Measurements from ENCODE around the gene CAB39L. TPM values are rescaled to one million over a fixed set of nuclear protein-coding genes. Genes with fewer than 3 reads are reported as not detected.

The CAB39L gene
- total RNA-seq, 1 experiment from 2014 or later, result 6.6 TPM

- in situ Hi-C loops (cut with HindIII; ENCODE audit: low pct_unique_long_range_greater_than_20kb, low sequenced_read_pairs), result no loop called here
Measured at GRCh38 chr13:49388091-49388635, 55.7 kb downstream of the CAB39L start.

GRCh38 chr13:49386664-49387063 is 57.2 kb downstream of the CAB39L start:
- ATAC-seq, result no peak

More at GRCh38 chr13:49388091-49388635, 55.7 kb downstream of the CAB39L start:
- Histone ChIP-seq H3K4me1 (ENCODE audit: control insufficient read depth, insufficient read depth, low read length) (no peaks in the 10 kb centered on the region), H3K9me3 (ENCODE audit: control insufficient read depth, insufficient read depth, low read depth, low read length) (no peaks in the 10 kb centered on the region), H3K27me3 (ENCODE audit: control insufficient read depth, insufficient read depth, low read length) (no peaks in the 10 kb centered on the region), H3K27ac (ENCODE audit: low read length) (no peak overlapping the region), H3K36me3 (ENCODE audit: control insufficient read depth, insufficient read depth, low read length) (no peaks in the 10 kb centered on the region), H3K4me3 (ENCODE audit: low read depth in 2 of 2, low read length in 2 of 2) (no peak overlapping the region)
- BruUV-seq (replicated peaks), result no TSS peak
- POLR2A ChIA-PET, result no interaction called here
- CTCF ChIA-PET, result no interaction called here
- TF ChIP-seq SIN3A (IDR thresholded peaks at IDR 0.05; ENCODE audit: borderline replicate concordance, insufficient read depth, low read depth, low read length) (no peak), TCF7L2 (IDR thresholded peaks at IDR 0.05; ENCODE audit: low read depth, low read length) (no peak), REST (IDR thresholded peaks at IDR 0.05; ENCODE audit: insufficient read depth in 1 of 2, low read depth in 2 of 2, low read length in 1 of 2) (no peak), CTCF (IDR thresholded peaks at IDR 0.05) (no peak), POLR2AphosphoS5 (IDR thresholded peaks at IDR 0.05; ENCODE audit: low read depth, low read length) (no peak)
- intact Hi-C loops (cut with micrococcal nuclease; ENCODE audit: unreplicated experiment), result no loop called here
- DNase-seq (ENCODE audit: low read depth, low spot score) (no peak), ATAC-seq (no peak)

More at GRCh38 chr13:49386664-49387063, 57.2 kb downstream of the CAB39L start:
- ChIA-PET CTCF (no interaction called here), POLR2A (no interaction called here)
- in situ Hi-C loops (cut with HindIII; ENCODE audit: low pct_unique_long_range_greater_than_20kb, low sequenced_read_pairs), result no loop called here
- intact Hi-C loops (cut with micrococcal nuclease; ENCODE audit: unreplicated experiment), result no loop called here
- TF ChIP-seq CTCF (IDR thresholded peaks at IDR 0.05) (no peak), POLR2AphosphoS5 (IDR thresholded peaks at IDR 0.05; ENCODE audit: low read depth, low read length) (no peak), REST (IDR thresholded peaks at IDR 0.05; ENCODE audit: insufficient read depth in 1 of 2, low read depth in 2 of 2, low read length in 1 of 2) (no peak), SIN3A (IDR thresholded peaks at IDR 0.05; ENCODE audit: borderline replicate concordance, insufficient read depth, low read depth, low read length) (no peak), TCF7L2 (IDR thresholded peaks at IDR 0.05; ENCODE audit: low read depth, low read length) (no peak)
- H3K4me3 ChIP-seq (ENCODE audit: low read depth in 2 of 2, low read length in 2 of 2), result no peak overlapping the region
- H3K4me1 ChIP-seq (ENCODE audit: control insufficient read depth, insufficient read depth, low read length), result no peaks in the 10 kb centered on the region
- H3K9me3 ChIP-seq (ENCODE audit: control insufficient read depth, insufficient read depth, low read depth, low read length), result no peaks in the 10 kb centered on the region
- DNase-seq (ENCODE audit: low read depth, low spot score), result no peak
- H3K27ac ChIP-seq (ENCODE audit: low read length), result no peak overlapping the region
- no peaks in the 10 kb centered on the region; the same call in 1 of the 2 replicates for H3K36me3 ChIP-seq (ENCODE audit: control insufficient read depth, insufficient read depth, low read length)
- H3K27me3 ChIP-seq (ENCODE audit: control insufficient read depth, insufficient read depth, low read length), result no peaks in the 10 kb centered on the region
- BruUV-seq (replicated peaks), result no TSS peak

All from Panc1 (cell line).